B cell (primary cell): Measurements from ENCODE around the gene ZNF789. TPM values are rescaled to one million over a fixed set of nuclear protein-coding genes. Genes with fewer than 3 reads are reported as not detected.
A peak's percentile ranks its signal among the peaks of the same experiment; 100 is the strongest.
"Not testable (repeated sequence)": the region's sequence is repeated elsewhere in the genome, so short reads cannot be mapped to it uniquely, and the experiment has no call there.

ENCODE experiments used
- ATAC-seq: fragments of 200-7000 bp; cut with Tn5 transposase; one replicate; pipeline ENCODE4 v1.10.0; 2021; ENCODE audit warnings: low read depth, mild to moderate bottlenecking, moderate number of reproducible peaks, moderate library complexity
- CTCF ChIA-PET: fragments of 350-600 bp; sonication (Branson Sonifier 250); formaldehyde crosslinking; loops from one replicate; lab custom pipeline; 2021; ENCODE audit warnings: antibody characterized with exemption, inconsistent platforms; lab: Charles Lee
- POLR2A ChIA-PET: fragments of 350-600 bp; sonication (Branson Sonifier 250); formaldehyde crosslinking; loops from one replicate; lab custom pipeline; 2021; ENCODE audit warnings: antibody characterized with exemption; lab: Charles Lee
- DNase-seq: peaks from one replicate; pipeline ENCODE4 v3.0.0; 2013
- H2AFZ ChIP-seq: 2 replicates; pipeline ENCODE4 v1.6.1; 2012; ENCODE audit warnings: mild to moderate bottlenecking, low read depth, low read length; ENCODE audit not compliant: insufficient read depth, poor library complexity, severe bottlenecking
- H3K27ac ChIP-seq, 2 donors: 1 replicate in 1 of 2; 2 replicates in 1 of 2; pipeline ENCODE4 v1.5.1; 2012 to 2013; ENCODE audit warnings: low read length in 2 of 2, mild to moderate bottlenecking in 2 of 2, moderate library complexity in 1 of 2
- H3K27me3 ChIP-seq, 4 experiments: fragments of 200-600 bp in 1 of 4; sonication (generic) in 1 of 4; replicated peaks in 1 of 4; 1 replicate in 2 of 4; 2 replicates in 2 of 4; pipeline versions ENCODE4 v1.6.1 to v1.7.0; 2013 to 2016; ENCODE audit warnings: low read length in 3 of 4, mild to moderate bottlenecking in 2 of 4, mixed read lengths in 1 of 4, moderate library complexity in 1 of 4; ENCODE audit not compliant: insufficient read depth in 4 of 4, control insufficient read depth in 3 of 4; ENCODE audit errors: control extremely low read depth in 1 of 4
- H3K36me3 ChIP-seq, 2 experiments: replicated peaks in 1 of 2; 1 replicate in 1 of 2; 2 replicates in 1 of 2; pipeline versions ENCODE4 v1.6.1 to v1.7.1; 2013; ENCODE audit warnings: low read length in 1 of 2; ENCODE audit not compliant: insufficient read depth in 2 of 2, control insufficient read depth in 1 of 2; ENCODE audit errors: control extremely low read depth in 1 of 2, extremely low read depth in 1 of 2
- H3K4me1 ChIP-seq, 2 donors: fragments of 200-600 bp in 1 of 2; sonication (generic) in 1 of 2; 1 replicate in 1 of 2; 2 replicates in 1 of 2; pipeline versions ENCODE4 v1.5.1 to v1.6.1; 2013 to 2017; ENCODE audit warnings: low read length in 2 of 2; ENCODE audit not compliant: control insufficient read depth in 2 of 2, insufficient read depth in 2 of 2
- H3K4me2 ChIP-seq: replicated peaks from 2 replicates; pipeline ENCODE3; 2012; ENCODE audit warnings: mild to moderate bottlenecking, low read depth, low read length; ENCODE audit not compliant: poor library complexity, severe bottlenecking
- H3K4me3 ChIP-seq, 5 experiments: fragments of 200-600 bp in 1 of 5; sonication (generic) in 1 of 5; 1 replicate in 3 of 5; 2 replicates in 2 of 5; pipeline versions ENCODE4 v1.5.1 to v1.7.0; 2011 to 2016; ENCODE audit warnings: low read length in 4 of 5, mild to moderate bottlenecking in 4 of 5, low read depth in 2 of 5, control low read depth in 1 of 5, moderate library complexity in 1 of 5; ENCODE audit not compliant: insufficient read depth in 1 of 5; ENCODE audit errors: control extremely low read depth in 1 of 5, extremely low read depth in 1 of 5
- H3K79me2 ChIP-seq: fragments of 200-600 bp; sonication (generic); one replicate; pipeline ENCODE4 v1.6.0; 2016; ENCODE audit warnings: low read length; ENCODE audit not compliant: control insufficient read depth, insufficient read depth
- H3K9ac ChIP-seq: fragments of 200-600 bp; sonication (generic); 2 replicates; pipeline ENCODE4 v1.6.1; 2017; ENCODE audit warnings: mild to moderate bottlenecking, low read length, moderate library complexity
- H3K9me3 ChIP-seq, 3 donors: one replicate each; pipeline versions ENCODE4 v1.6.1 to v1.7.1; 2013; ENCODE audit warnings: low read length in 2 of 3; ENCODE audit not compliant: control insufficient read depth in 2 of 3, insufficient read depth in 1 of 3; ENCODE audit errors: control extremely low read depth in 1 of 3
- H4K20me1 ChIP-seq: 2 replicates; pipeline ENCODE4 v1.6.0; 2012; ENCODE audit warnings: mild to moderate bottlenecking, low read length; ENCODE audit not compliant: insufficient read depth, control insufficient read depth, poor library complexity, severe bottlenecking
- H3K27ac Mint-ChIP-seq: one replicate; pipeline ENCODE4 v1.8.0; 2021; ENCODE audit warnings: mixed read lengths
- H3K27me3 Mint-ChIP-seq: one replicate; pipeline ENCODE4 v1.8.0; 2021; ENCODE audit warnings: mixed read lengths
- H3K4me1 Mint-ChIP-seq: one replicate; pipeline ENCODE4 v1.8.0; 2021; ENCODE audit warnings: mixed read lengths
- H3K4me3 Mint-ChIP-seq: one replicate; pipeline ENCODE4 v1.8.0; 2021; ENCODE audit warnings: mixed read lengths
- H3K9me3 Mint-ChIP-seq: one replicate; pipeline ENCODE4 v1.8.0; 2022; ENCODE audit warnings: mixed read lengths; ENCODE audit not compliant: insufficient read depth
- EZH2 ChIP-seq: IDR thresholded peaks from 2 replicates; pipeline ENCODE4 v1.6.1; 2012; ENCODE audit warnings: borderline replicate concordance, low read depth, mild to moderate bottlenecking, moderate library complexity, low read length; ENCODE audit not compliant: insufficient read depth, poor library complexity, severe bottlenecking
- WGBS: methylation state at CpG from one replicate; pipeline ENCODE4 v1.1.5; 2013; ENCODE audit warnings: missing lambda C conversion rate; ENCODE audit not compliant: insufficient coverage; 5-methylcytosine and 5-hydroxymethylcytosine counted together
- intact Hi-C: fragments of 100-400 bp; cut with micrococcal nuclease; formaldehyde crosslinking; loops from one replicate; pipeline ENCODE4 v1.10.0; 2022
- polyA plus RNA-seq: library from polyadenylated mRNA; depleted of rRNA; stranded (reverse); fragments of >200 nt; gene quantifications from 2 replicates; pipeline ENCODE4 v1.2.3, GENCODE V29; 2012
- total RNA-seq, 2 donors: library from RNA; stranded (reverse); fragments of 120-200 nt in 1 of 2; gene quantifications; 1 replicate in 1 of 2; 2 replicates in 1 of 2; pipeline versions ENCODE4 v1.2.3 to v1.2.4, GENCODE V29; 2013 to 2022
- TF ChIP-seq, protein P1 (sequence below): fragments of 200-600 bp; IDR thresholded peaks from one replicate; pipeline ENCODE4 v1.8.0; 2022; ENCODE audit warnings: antibody characterized with exemption, mild to moderate bottlenecking

The ZNF789 gene
- total and polyA plus RNA-seq, 2 donors (not counting 1 experiment from before 2014, with no cell fraction given) = 16.4 to 36.7 TPM

DNA sequence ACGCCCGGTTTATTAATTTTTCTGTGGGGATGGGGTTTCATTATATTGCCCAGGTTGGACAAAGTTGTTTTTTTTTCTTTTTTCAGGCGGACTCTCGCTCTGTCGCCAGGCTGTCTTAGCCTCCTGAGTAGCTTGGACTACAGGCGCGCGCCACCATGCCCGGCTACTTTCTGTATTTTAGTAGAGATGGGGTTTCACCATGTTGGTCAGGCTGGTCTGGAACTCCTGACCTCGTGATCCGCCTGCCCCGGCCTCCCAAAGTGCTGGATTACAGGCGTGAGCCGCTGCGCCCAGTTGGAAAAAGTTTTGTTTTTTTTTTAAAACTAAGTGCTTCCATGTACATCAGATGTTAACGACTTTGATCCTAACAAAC lies 27.9 kb downstream of the ZNF789 start:
- H3K4me2 ChIP-seq = peak overlapping the region; percentile 86
- no peaks in the 10 kb centered on the region for H3K27me3 Mint-ChIP-seq
- DNase-seq (no peak), ATAC-seq (no peak)
- peak overlapping the region; percentile 83 to 100 (median 91) for H3K4me3 ChIP-seq
- H3K9ac ChIP-seq = peak overlapping the region; percentile 96
- H3K9me3 Mint-ChIP-seq = no peaks in the 10 kb centered on the region
- peak overlapping the region; percentile 92 for H3K4me3 Mint-ChIP-seq
- no peaks in the 10 kb centered on the region for H3K27me3 ChIP-seq
- no peak for TF ChIP-seq EZH2
- TF ChIP-seq, protein P1, sequence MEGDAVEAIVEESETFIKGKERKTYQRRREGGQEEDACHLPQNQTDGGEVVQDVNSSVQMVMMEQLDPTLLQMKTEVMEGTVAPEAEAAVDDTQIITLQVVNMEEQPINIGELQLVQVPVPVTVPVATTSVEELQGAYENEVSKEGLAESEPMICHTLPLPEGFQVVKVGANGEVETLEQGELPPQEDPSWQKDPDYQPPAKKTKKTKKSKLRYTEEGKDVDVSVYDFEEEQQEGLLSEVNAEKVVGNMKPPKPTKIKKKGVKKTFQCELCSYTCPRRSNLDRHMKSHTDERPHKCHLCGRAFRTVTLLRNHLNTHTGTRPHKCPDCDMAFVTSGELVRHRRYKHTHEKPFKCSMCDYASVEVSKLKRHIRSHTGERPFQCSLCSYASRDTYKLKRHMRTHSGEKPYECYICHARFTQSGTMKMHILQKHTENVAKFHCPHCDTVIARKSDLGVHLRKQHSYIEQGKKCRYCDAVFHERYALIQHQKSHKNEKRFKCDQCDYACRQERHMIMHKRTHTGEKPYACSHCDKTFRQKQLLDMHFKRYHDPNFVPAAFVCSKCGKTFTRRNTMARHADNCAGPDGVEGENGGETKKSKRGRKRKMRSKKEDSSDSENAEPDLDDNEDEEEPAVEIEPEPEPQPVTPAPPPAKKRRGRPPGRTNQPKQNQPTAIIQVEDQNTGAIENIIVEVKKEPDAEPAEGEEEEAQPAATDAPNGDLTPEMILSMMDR = no peak
- H3K79me2 ChIP-seq = peaks cover 61% of the 10 kb centered on the region
- H4K20me1 ChIP-seq = peaks cover 35% of the 10 kb centered on the region
- ChIA-PET CTCF (interaction anchor here (1.1 kb wide), 1 partner anchor 34 kb away, joined by 3 read pairs; no protein-coding TSS in a partner anchor), POLR2A (interaction anchor here (0.7 to 1.9 kb wide), 5 partner anchors 27 to 125 kb away, joined by 3 to 9 read pairs (median 4); partner anchors contain the start of genes BUD31, FAM200A, PDAP1 and ZNF655)
- WGBS = 67% methylated on average over 10 of the region's 16 CpGs
- H2AFZ ChIP-seq = peak overlapping the region; percentile 87
- H3K27ac Mint-ChIP-seq = peak overlapping the region; percentile 98
- peak overlapping the region; percentile 97 to 99 for H3K27ac ChIP-seq
- H3K4me1 ChIP-seq = peaks cover 25 to 31% of the 10 kb centered on the region in 2 donors
- H3K36me3 ChIP-seq = peaks cover 0 to 17% of the 10 kb centered on the region in 2 experiments
- H3K4me1 Mint-ChIP-seq = peaks cover 40% of the 10 kb centered on the region
- H3K9me3 ChIP-seq = no peaks in the 10 kb centered on the region
- intact Hi-C loops = loop anchor here (1.0 to 10.0 kb wide), 6 partner anchors 28 to 584 kb away; partner anchors contain the start of genes BUD31, COPS6, FAM200A and PDAP1

GRCh38 chr7:99501236-99501635 lies 28.5 kb downstream of the ZNF789 start:
- 100% methylated on average over 9 of the region's 12 CpGs for WGBS
- H3K9ac ChIP-seq, ATAC-seq, H3K27ac ChIP-seq, H3K27me3 Mint-ChIP-seq, H3K27me3 ChIP-seq, H2AFZ ChIP-seq, H3K9me3 Mint-ChIP-seq, H3K4me2 ChIP-seq, H3K4me3 ChIP-seq, DNase-seq, H3K9me3 ChIP-seq, CTCF ChIA-PET: not testable (repeated sequence)
- Histone ChIP-seq H4K20me1 (peaks cover 31% of the 10 kb centered on the region), H3K36me3 (peaks cover 0 to 11% of the 10 kb centered on the region in 2 experiments), H3K79me2 (peaks cover 61% of the 10 kb centered on the region), H3K4me1 (peaks cover 31 to 37% of the 10 kb centered on the region in 2 donors)
- intact Hi-C loops = loop anchor here (10.0 kb wide), 1 partner anchor 584 kb away; the partner anchor contains the start of genes COPS6 and ZNF3
- Mint-ChIP-seq H3K4me3 (peak overlapping the region; percentile 92), H3K4me1 (peaks cover 44% of the 10 kb centered on the region), H3K27ac (peak overlapping the region; percentile 59)
- POLR2A ChIA-PET = interaction anchor here (1.9 kb wide), 1 partner anchor 57 kb away, joined by 9 read pairs; the partner anchor contains the start of gene ZNF655
